ENCODE measurements around the gene CORO2A.

GRCh38 chr9:98144076-98144475, 48.4 kb downstream of the CORO2A start:
- TF ChIP-seq EZH2 (IDR thresholded peaks at IDR 0.05; ENCODE audit: borderline replicate concordance, low read depth, low read length, severe bottlenecking) = no peak
- TF ChIP-seq CTCF (IDR thresholded peaks at IDR 0.05; ENCODE audit: borderline replicate concordance, extremely low read depth, low read length, poor library complexity, severe bottlenecking) = no peak
